K562 (cell line): ENCODE measurements around the gene KCNK16. TPM values are rescaled to one million over a fixed set of nuclear protein-coding genes. Genes with fewer than 3 reads are reported as not detected.

Experiments
- ATAC-seq: fragments of 200-7000 bp; cut with Tn5 transposase; 3 replicates; pipeline ENCODE4 v1.9.1; 2020; ENCODE audit warnings: moderate library complexity
- BruUV-seq: library from RNA; stranded (reverse); fragments of 400-500 nt; replicated peaks from 2 replicates; lab custom pipeline; 2021; lab: Mats Ljungman, UMichigan
- CTCF ChIA-PET: fragments of 300-600 bp; formaldehyde crosslinking; extraction: SDS; loops from one replicate; lab custom pipeline; 2021; ENCODE audit warnings: low intra/inter-chr PET ratio; lab: Yijun Ruan, JAX
- POLR2A ChIA-PET: fragments of 300-600, 350-650 bp; sonication (Branson Sonifier 250); formaldehyde crosslinking; extraction: SDS; loops from one replicate; lab custom pipeline; 2021; ENCODE audit warnings: antibody characterized with exemption, inconsistent platforms; lab: Yijun Ruan, JAX
- DNase-seq, 4 experiments: peaks; one replicate each; pipeline versions ENCODE4 v3.0.0 to v3.0.0-alpha.2; 2011 to 2018; ENCODE audit warnings: low spot score in 3 of 4, mixed read lengths in 3 of 4; ENCODE audit errors: extremely low read depth in 1 of 4
- FAIRE-seq: peaks from 2 replicates; lab custom pipeline; 2011; peaks lifted over from hg19 to GRCh38; lab: Jason Lieb, UNC
- H2AFZ ChIP-seq: 2 replicates; pipeline ENCODE4 v1.6.0; 2011; ENCODE audit warnings: low read depth, low read length, control low read depth, inconsistent platforms
- H3K27ac ChIP-seq: fragments of 200-600 bp; 3 replicates; pipeline ENCODE4 v1.8.0; 2011; ENCODE audit warnings: low read depth, mild to moderate bottlenecking, control low read depth, inconsistent platforms, low read length, moderate library complexity, mixed read lengths; ENCODE audit errors: extremely low read depth
- H3K27me3 ChIP-seq, 2 experiments: fragments of 300-600 bp in 1 of 2; 2 replicates in 1 of 2; 3 replicates in 1 of 2; pipeline versions ENCODE4 v1.6.0 to v1.8.0; 2011; ENCODE audit warnings: inconsistent platforms in 2 of 2, low read length in 2 of 2, mild to moderate bottlenecking in 1 of 2, mixed read lengths in 1 of 2, moderate library complexity in 1 of 2; ENCODE audit not compliant: control insufficient read depth in 2 of 2, insufficient read depth in 2 of 2
- H3K36me3 ChIP-seq: fragments of 300-600 bp; 3 replicates; pipeline ENCODE4 v1.8.0; 2011; ENCODE audit warnings: mild to moderate bottlenecking, low read length, inconsistent platforms; ENCODE audit not compliant: control insufficient read depth, insufficient read depth
- H3K4me1 ChIP-seq, 2 experiments: fragments of 200-600 bp in 1 of 2; replicated peaks in 1 of 2; 2 replicates in 1 of 2; 3 replicates in 1 of 2; pipeline versions ENCODE4 v1.5.1 to v1.8.0; 2011; ENCODE audit warnings: inconsistent platforms in 2 of 2, low read length in 2 of 2, mild to moderate bottlenecking in 1 of 2, mixed read lengths in 1 of 2, moderate library complexity in 1 of 2; ENCODE audit not compliant: control insufficient read depth in 2 of 2, insufficient read depth in 2 of 2
- H3K4me2 ChIP-seq: 2 replicates; pipeline ENCODE4 v1.6.1; 2011; ENCODE audit warnings: low read length, control low read depth, inconsistent platforms, mixed read lengths; ENCODE audit not compliant: insufficient read depth
- H3K4me3 ChIP-seq: fragments of 200-600 bp; sonication (generic), shearing (Covaris generic); 2 replicates; pipeline ENCODE4 v1.5.1; 2016; ENCODE audit warnings: control low read depth, inconsistent platforms
- H3K79me2 ChIP-seq: fragments of 200-600 bp; 3 replicates; pipeline ENCODE4 v1.8.0; 2011; ENCODE audit warnings: low read length, inconsistent platforms; ENCODE audit not compliant: control insufficient read depth, insufficient read depth
- H3K9ac ChIP-seq, 2 experiments: 2 replicates each; pipeline versions ENCODE4 v1.6.0 to v1.6.1; 2011; ENCODE audit warnings: low read depth in 2 of 2, low read length in 2 of 2, control low read depth in 1 of 2, inconsistent platforms in 1 of 2, mild to moderate bottlenecking in 1 of 2, mixed read lengths in 1 of 2; ENCODE audit not compliant: insufficient read depth in 1 of 2
- H3K9me1 ChIP-seq: one replicate; pipeline ENCODE4 v1.6.0; 2011; ENCODE audit warnings: inconsistent platforms, mild to moderate bottlenecking, low read length, moderate library complexity; ENCODE audit not compliant: control insufficient read depth, insufficient read depth
- H3K9me3 ChIP-seq: replicated peaks from 2 replicates; pipeline ENCODE4 v1.5.1; 2011; ENCODE audit warnings: low read depth, low read length, inconsistent platforms; ENCODE audit not compliant: control insufficient read depth, insufficient read depth
- H4K20me1 ChIP-seq: replicated peaks from 2 replicates; pipeline ENCODE4 v1.6.1; 2011; ENCODE audit warnings: low read length, inconsistent platforms, mixed read lengths; ENCODE audit not compliant: control insufficient read depth, insufficient read depth
- CAMTA2 ChIP-seq: fragments of 250-450 bp; sonication (Bioruptor Pico); conservative IDR thresholded peaks from 2 replicates; pipeline ENCODE4 v1.5.1; 2022
- E2F3 ChIP-seq: fragments of 250-450 bp; sonication (Bioruptor Pico); IDR thresholded peaks from 2 replicates; pipeline ENCODE4 v1.4.0; 2020; ENCODE audit warnings: mild to moderate bottlenecking
- ELF2 ChIP-seq: fragments of 250-450 bp; sonication (Bioruptor Pico); IDR thresholded peaks from 2 replicates; pipeline ENCODE4 v1.5.0; 2021; ENCODE audit warnings: mild to moderate bottlenecking
- ETV6 ChIP-seq, 3 experiments: fragments of 150-350 bp in 1 of 3; sonication (generic) in 1 of 3; formaldehyde crosslinking in 1 of 3; IDR thresholded peaks; 2 replicates each; pipeline versions ENCODE4 v1.6.1 to v1.8.0; 2014 to 2022; ENCODE audit warnings: borderline replicate concordance in 2 of 3, low read depth in 2 of 3, antibody characterized with exemption in 1 of 3, low read length in 1 of 3, mild to moderate bottlenecking in 1 of 3, missing genetic modification reagents in 1 of 3
- KLF10 ChIP-seq: fragments of 250-450 bp; sonication (Bioruptor Pico); IDR thresholded peaks from 2 replicates; pipeline ENCODE4 v1.6.1; 2021; ENCODE audit warnings: matching md5 sums
- MEIS2 ChIP-seq: fragments of 450-650 bp; IDR thresholded peaks from 2 replicates; pipeline ENCODE4 v1.6.1; 2014; ENCODE audit warnings: mild to moderate bottlenecking; ENCODE audit not compliant: partially characterized antibody
- PYGO2 ChIP-seq: fragments of 450-650 bp; IDR thresholded peaks from 2 replicates; pipeline ENCODE4 v1.6.1; 2016; ENCODE audit warnings: mild to moderate bottlenecking, missing genetic modification characterization, moderate library complexity, missing compliant biosample characterization
- RFX7 ChIP-seq: fragments of 250-450 bp; sonication (Bioruptor Pico); IDR thresholded peaks from 2 replicates; pipeline ENCODE4 v1.5.1; 2021; ENCODE audit warnings: mild to moderate bottlenecking
- ZBTB2 ChIP-seq: fragments of 450-650 bp; IDR thresholded peaks from 2 replicates; pipeline ENCODE4 v1.6.1; 2016; ENCODE audit warnings: antibody characterized with exemption
- ZNF445 ChIP-seq: fragments of 250-450 bp; sonication (Bioruptor Pico); IDR thresholded peaks from 2 replicates; pipeline ENCODE4 v1.4.0; 2020; ENCODE audit warnings: low read depth, mild to moderate bottlenecking, moderate library complexity
- ZNF561 ChIP-seq: fragments of 450-650 bp; formaldehyde crosslinking; conservative IDR thresholded peaks from 2 replicates; pipeline ENCODE4 v1.4.0; 2020; ENCODE audit warnings: mild to moderate bottlenecking, moderate library complexity
- WGBS: fragments of 100-300 bp; shearing (Covaris generic); methylation state at CpG from one replicate; pipeline ENCODE4 v1.1.6; 2016; ENCODE audit warnings: low coverage, mixed read lengths; ENCODE audit not compliant: insufficient coverage; ENCODE audit errors: missing lambda C conversion rate; 5-methylcytosine and 5-hydroxymethylcytosine counted together
- in situ Hi-C: fragments of 300-500 bp; cut with MboI; formaldehyde crosslinking; loops from 4 replicates; pipeline ENCODE4 v1.15.0; 2018; ENCODE audit warnings: inconsistent platforms, mixed read lengths
- intact Hi-C: fragments of 100-400 bp; cut with micrococcal nuclease; formaldehyde crosslinking; loops from 2 replicates; pipeline ENCODE4 v1.14.2; 2022
- polyA plus RNA-seq, 8 experiments: library from polyadenylated mRNA; depleted of rRNA in 4 of 8; stranded (reverse) in 5 of 8; unstranded in 3 of 8; fragments of >200 nt; fragmentation: Nextera tagmentation in 2 of 8; fragmentation: Illumina TruSeq in 1 of 8; extraction: Ambion mirVana in 2 of 8; extraction: Trizol in 1 of 8; gene quantifications; 2 replicates each; pipeline versions ENCODE4 v1.2.1 to v1.2.3, GENCODE V29; 2011 to 2014; ENCODE audit warnings: inconsistent platforms in 1 of 8, missing spikeins in 1 of 8
- total RNA-seq, 7 experiments: library from RNA; depleted of rRNA in 6 of 7; stranded (reverse); fragments of >200 nt in 6 of 7; fragmentation: Illumina TruSeq in 2 of 7; extraction: Trizol in 2 of 7; gene quantifications; 2 replicates each; pipeline versions ENCODE4 v1.2.1 to v1.2.3, GENCODE V29; 2011 to 2021; ENCODE audit warnings: low replicate concordance in 1 of 7

KCNK16 gene
- total and polyA plus RNA-seq, 9 of the 15 experiments (the other 6 are each of a cell fraction or from before 2014, with no cell fraction given): not detected

- TF ChIP-seq E2F3 (no peak), ZNF561 (no peak)
Observed at GRCh38 chr6:39274903-39275302, 47.6 kb downstream of the KCNK16 start (continued).

DNA sequence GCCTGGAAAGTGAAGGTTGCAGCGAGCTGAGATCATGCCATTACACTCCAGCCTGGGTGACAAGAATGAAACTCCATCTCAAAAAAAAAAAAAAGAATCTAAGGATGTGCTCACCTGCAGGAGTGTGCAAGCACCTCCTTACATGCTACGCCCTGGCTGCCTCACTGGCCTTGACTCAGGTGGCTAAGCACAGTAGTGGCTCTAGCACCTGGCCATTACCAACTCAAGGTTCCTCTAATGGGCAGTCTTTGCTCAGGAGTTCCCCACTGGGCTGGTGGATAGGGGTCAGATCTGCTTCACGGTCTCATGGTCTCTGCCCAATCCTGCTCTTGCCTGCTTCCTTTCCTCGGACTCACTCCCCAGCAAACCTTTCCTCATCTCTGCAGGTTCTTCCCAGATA lies 48.0 kb downstream of the KCNK16 start:
- no peaks in the 10 kb centered on the region for H3K9me1 ChIP-seq
- H3K79me2 ChIP-seq: no peaks in the 10 kb centered on the region
- H4K20me1 ChIP-seq: 0 out of 2 replicates have a peak, but pooled peaks cover 4% of the 10 kb centered on the region
- peaks cover 45 to 51% of the 10 kb centered on the region in 2 experiments for H3K27me3 ChIP-seq
- FAIRE-seq: no peak
- no peak overlapping the region for H3K9ac ChIP-seq
- H3K4me3 ChIP-seq: no peak overlapping the region
- DNase-seq: no peak
- no peaks in the 10 kb centered on the region for H3K36me3 ChIP-seq
- no peak overlapping the region for H3K27ac ChIP-seq
- WGBS: 3% methylated on average over 4 of the region's 4 CpGs
- no peak overlapping the region for H2AFZ ChIP-seq
- ChIA-PET POLR2A (interaction anchor here (0.6 kb wide), 1 partner anchor 14 kb away, joined by 3 read pairs; no protein-coding TSS in a partner anchor), CTCF (no interaction called here)
- no peaks in the 10 kb centered on the region for H3K9me3 ChIP-seq
- in situ Hi-C loops (no loop called here), intact Hi-C loops (no loop called here)
- TF ChIP-seq ZNF445 (CRISPR knock-in tag): no peak
- TF ChIP-seq MEIS2: no peak
- TF ChIP-seq ETV6 (IDR thresholded peaks at IDR 0.05; ENCODE audit: borderline replicate concordance in 1 of 2, low read depth in 2 of 2, low read length in 1 of 2): no peak
- no peak for TF ChIP-seq ETV6 (CRISPR knock-in tag; IDR thresholded peaks at IDR 0.05; ENCODE audit: borderline replicate concordance)
- no peak for TF ChIP-seq PYGO2
- TF ChIP-seq CAMTA2 (CRISPR knock-in tag): no peak
- TF ChIP-seq ELF2 (CRISPR knock-in tag): no peak
- TF ChIP-seq KLF10: no peak
- no peak for TF ChIP-seq RFX7
- no peak for TF ChIP-seq ZBTB2
- ATAC-seq: no peak
- no peaks in the 10 kb centered on the region for H3K4me1 ChIP-seq
- BruUV-seq: no TSS peak
- no peak overlapping the region for H3K4me2 ChIP-seq
